OCI-LY1 (cell line): ENCODE data around the gene IL5RA.

Experiments used
- H2AFZ ChIP-seq: fragments of 200-600 bp; sonication (generic), shearing (Covaris generic); 2 replicates; pipeline ENCODE4 v1.6.0; 2014; ENCODE audit warnings: antibody characterized with exemption, mild to moderate bottlenecking, low read length
- H3F3A ChIP-seq: fragments of 200-600 bp; sonication (generic), shearing (Covaris generic); 2 replicates; pipeline ENCODE4 v1.6.0; 2014; ENCODE audit warnings: mild to moderate bottlenecking, antibody characterized with exemption, low read length, moderate library complexity; ENCODE audit not compliant: insufficient read depth
- H3K27ac ChIP-seq: fragments of 200-600 bp; sonication (generic); 2 replicates; pipeline ENCODE4 v1.5.1; 2014; ENCODE audit warnings: low read length, mixed run types, mild to moderate bottlenecking, low read depth; ENCODE audit not compliant: poor library complexity, severe bottlenecking
- H3K27me3 ChIP-seq: fragments of 200-600 bp; sonication (generic); 2 replicates; pipeline ENCODE4 v1.6.0; 2014; ENCODE audit warnings: antibody characterized with exemption, mild to moderate bottlenecking, low read length, moderate library complexity; ENCODE audit not compliant: insufficient read depth
- H3K36me3 ChIP-seq: fragments of 200-600 bp; sonication (generic); 2 replicates; pipeline ENCODE4 v1.6.1; 2014; ENCODE audit warnings: mild to moderate bottlenecking, antibody characterized with exemption, low read length, moderate library complexity, mixed read lengths; ENCODE audit not compliant: insufficient read depth
- H3K4me1 ChIP-seq: fragments of 200-600 bp; sonication (generic); 2 replicates; pipeline ENCODE4 v1.5.1; 2014; ENCODE audit warnings: mild to moderate bottlenecking, low read length, moderate library complexity; ENCODE audit not compliant: insufficient read depth, severe bottlenecking
- H3K4me2 ChIP-seq: fragments of 200-600 bp; sonication (generic), shearing (Covaris generic); 2 replicates; pipeline ENCODE4 v1.6.1; 2014; ENCODE audit warnings: low read length
- H3K4me3 ChIP-seq: fragments of 200-600 bp; sonication (generic); 2 replicates; pipeline ENCODE4 v1.5.1; 2014; ENCODE audit warnings: low read length, low read depth, mild to moderate bottlenecking, mixed read lengths; ENCODE audit not compliant: poor library complexity, severe bottlenecking
- H3K79me2 ChIP-seq: fragments of 200-600 bp; shearing (Covaris generic); 2 replicates; pipeline ENCODE4 v1.6.1; 2016; ENCODE audit warnings: mixed run types, low read length, mixed read lengths; ENCODE audit not compliant: insufficient read depth
- H3K9ac ChIP-seq: fragments of 200-600 bp; sonication (generic), shearing (Covaris generic); 2 replicates; pipeline ENCODE4 v1.6.1; 2014; ENCODE audit warnings: mild to moderate bottlenecking, low read length, mixed read lengths
- H3K9me2 ChIP-seq: fragments of 200-600 bp; sonication (generic), shearing (Covaris generic); 2 replicates; pipeline ENCODE4 v1.6.1; 2014; ENCODE audit warnings: low read depth, mild to moderate bottlenecking, low read length, mixed read lengths
- H3K9me3 ChIP-seq: fragments of 200-600 bp; shearing (Covaris generic); 2 replicates; pipeline ENCODE4 v1.6.1; 2014; ENCODE audit warnings: low read length, mixed read lengths
- H4K20me1 ChIP-seq: fragments of 200-600 bp; sonication (generic), shearing (Covaris generic); 2 replicates; pipeline ENCODE4 v1.6.0; 2016; ENCODE audit warnings: mild to moderate bottlenecking, low read length; ENCODE audit not compliant: insufficient read depth
- EZH2 ChIP-seq: fragments of 200-600 bp; sonication (generic), shearing (Covaris generic); IDR thresholded peaks from 2 replicates; pipeline ENCODE4 v1.8.0; 2017; ENCODE audit warnings: borderline replicate concordance, mixed run types, mild to moderate bottlenecking, antibody characterized with exemption, low read length, moderate library complexity, mixed read lengths
- TF ChIP-seq, protein P1 (sequence below): fragments of 200-600 bp; sonication (generic), shearing (Covaris generic); IDR thresholded peaks from 2 replicates; pipeline ENCODE4 v1.5.1; 2017; ENCODE audit warnings: mild to moderate bottlenecking, antibody characterized with exemption, low read length, moderate library complexity, mixed read lengths

The IL5RA gene

DNA sequence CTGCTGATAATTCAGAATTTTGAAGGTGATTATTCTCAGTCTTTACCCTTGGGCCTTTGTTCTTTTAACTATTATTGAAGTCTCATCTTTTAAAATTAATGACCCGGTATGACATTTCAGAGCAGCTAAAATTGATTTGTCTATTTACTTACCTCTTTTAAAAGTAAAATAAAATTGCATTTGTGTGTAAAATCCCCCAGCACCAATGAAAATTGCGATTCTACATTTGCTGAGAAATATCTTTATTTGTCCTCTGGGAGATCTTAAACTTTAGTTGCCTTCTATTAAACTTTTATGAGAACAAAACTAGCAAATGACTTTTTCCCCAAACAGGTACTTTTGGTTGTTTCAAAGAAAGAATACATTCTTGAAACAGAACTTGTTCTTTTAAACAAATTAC is 7.5 kb upstream of the IL5RA start:
- Histone ChIP-seq H3K27ac (no peak overlapping the region), H3K9me3 (no peaks in the 10 kb centered on the region)

DNA sequence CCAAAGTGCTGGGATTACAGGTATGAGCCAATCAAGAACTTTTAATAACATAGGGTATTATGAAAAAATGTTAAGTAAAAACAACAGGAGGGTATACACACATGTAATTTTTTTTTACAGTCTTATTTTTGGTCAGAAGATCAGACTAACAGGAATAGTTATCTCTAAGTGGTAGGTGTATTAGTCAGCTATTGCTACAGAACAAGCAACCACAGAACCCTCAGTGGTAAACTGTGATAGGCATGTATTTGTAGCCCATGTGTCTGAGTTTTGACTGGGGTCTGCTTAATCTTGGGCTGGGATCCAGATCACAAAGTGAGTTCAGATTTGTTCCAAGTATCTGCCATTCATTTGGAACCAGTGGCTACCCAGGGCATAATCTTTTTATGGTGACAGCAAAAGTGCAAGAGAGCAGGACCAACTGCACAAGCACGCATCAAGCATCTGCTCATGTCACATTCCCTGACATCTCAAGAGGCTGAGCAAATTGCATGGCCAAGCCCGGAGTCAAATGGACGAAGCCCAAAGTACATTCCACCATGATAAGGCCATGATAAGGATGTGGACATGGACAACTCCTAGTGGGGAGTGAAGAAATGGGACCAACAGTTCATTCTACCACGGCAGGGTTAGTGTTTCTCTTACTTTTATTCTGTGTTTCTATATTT is 3.0 kb upstream of the IL5RA start:
- no peaks in the 10 kb centered on the region for H3K27me3 ChIP-seq
- no peak overlapping the region for H2AFZ ChIP-seq
- no peak for TF ChIP-seq EZH2
- TF ChIP-seq, protein P1, sequence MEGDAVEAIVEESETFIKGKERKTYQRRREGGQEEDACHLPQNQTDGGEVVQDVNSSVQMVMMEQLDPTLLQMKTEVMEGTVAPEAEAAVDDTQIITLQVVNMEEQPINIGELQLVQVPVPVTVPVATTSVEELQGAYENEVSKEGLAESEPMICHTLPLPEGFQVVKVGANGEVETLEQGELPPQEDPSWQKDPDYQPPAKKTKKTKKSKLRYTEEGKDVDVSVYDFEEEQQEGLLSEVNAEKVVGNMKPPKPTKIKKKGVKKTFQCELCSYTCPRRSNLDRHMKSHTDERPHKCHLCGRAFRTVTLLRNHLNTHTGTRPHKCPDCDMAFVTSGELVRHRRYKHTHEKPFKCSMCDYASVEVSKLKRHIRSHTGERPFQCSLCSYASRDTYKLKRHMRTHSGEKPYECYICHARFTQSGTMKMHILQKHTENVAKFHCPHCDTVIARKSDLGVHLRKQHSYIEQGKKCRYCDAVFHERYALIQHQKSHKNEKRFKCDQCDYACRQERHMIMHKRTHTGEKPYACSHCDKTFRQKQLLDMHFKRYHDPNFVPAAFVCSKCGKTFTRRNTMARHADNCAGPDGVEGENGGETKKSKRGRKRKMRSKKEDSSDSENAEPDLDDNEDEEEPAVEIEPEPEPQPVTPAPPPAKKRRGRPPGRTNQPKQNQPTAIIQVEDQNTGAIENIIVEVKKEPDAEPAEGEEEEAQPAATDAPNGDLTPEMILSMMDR = no peak
- H3K4me1 ChIP-seq = no peaks in the 10 kb centered on the region
- H3K4me2 ChIP-seq = no peak overlapping the region
- no peaks in the 10 kb centered on the region for H3F3A ChIP-seq
- H3K36me3 ChIP-seq = no peaks in the 10 kb centered on the region
- no peak overlapping the region for H3K4me3 ChIP-seq
- H3K27ac ChIP-seq = no peak overlapping the region
- H3K9ac ChIP-seq = no peak overlapping the region
- H3K9me2 ChIP-seq = no peaks in the 10 kb centered on the region
- no peaks in the 10 kb centered on the region for H4K20me1 ChIP-seq
- no peaks in the 10 kb centered on the region for H3K79me2 ChIP-seq
- no peaks in the 10 kb centered on the region for H3K9me3 ChIP-seq

More for the DNA sequence above, 7.5 kb upstream of the IL5RA start:
- no peak for TF ChIP-seq EZH2
- TF ChIP-seq, protein P1 = no peak
- no peak overlapping the region for H3K4me2 ChIP-seq
- no peaks in the 10 kb centered on the region for H3F3A ChIP-seq
- no peaks in the 10 kb centered on the region for H4K20me1 ChIP-seq
- H3K79me2 ChIP-seq = no peaks in the 10 kb centered on the region
- no peak overlapping the region for H3K9ac ChIP-seq
- H3K4me3 ChIP-seq = no peak overlapping the region
- H3K27me3 ChIP-seq = no peaks in the 10 kb centered on the region
- H3K4me1 ChIP-seq = no peaks in the 10 kb centered on the region
- no peaks in the 10 kb centered on the region for H3K9me2 ChIP-seq
- no peaks in the 10 kb centered on the region for H3K36me3 ChIP-seq
- H2AFZ ChIP-seq = no peak overlapping the region

DNA sequence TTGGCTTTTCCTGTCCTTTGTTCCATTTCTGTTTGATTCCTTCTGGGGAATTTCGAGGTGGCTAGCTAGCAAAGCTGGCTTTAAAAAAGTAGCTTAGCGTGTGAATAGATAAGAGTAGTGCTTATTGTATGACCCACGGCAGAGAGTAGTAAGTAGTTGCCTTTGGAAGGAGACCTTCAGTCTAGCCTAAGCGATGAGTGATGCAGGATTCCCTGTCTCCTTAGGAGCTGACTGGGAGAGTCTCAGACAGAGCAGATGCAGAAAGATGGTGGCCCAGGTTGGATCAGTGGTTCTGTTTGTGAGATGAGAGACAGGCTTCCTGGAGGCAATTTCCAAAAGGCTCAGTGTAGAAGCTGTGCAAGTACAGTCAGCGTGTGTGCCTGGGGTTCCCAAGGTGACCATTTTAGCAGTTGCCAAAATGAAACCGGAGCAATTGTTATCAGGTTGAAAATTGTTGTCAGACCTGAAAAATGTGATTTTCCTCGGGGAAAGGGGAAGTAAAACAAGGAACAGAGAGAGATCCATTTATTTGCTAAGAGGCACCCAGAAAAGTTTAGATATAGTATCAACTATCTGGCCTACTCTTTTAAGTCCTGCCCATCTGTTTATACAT is 681 bp upstream of the IL5RA start:
- Histone ChIP-seq H3K36me3 (no peaks in the 10 kb centered on the region), H3K4me2 (no peak overlapping the region), H3K27me3 (no peaks in the 10 kb centered on the region), H3K79me2 (no peaks in the 10 kb centered on the region), H3K4me1 (no peaks in the 10 kb centered on the region), H3K9me2 (no peaks in the 10 kb centered on the region), H2AFZ (no peak overlapping the region), H3K9ac (no peak overlapping the region), H3K4me3 (no peak overlapping the region), H4K20me1 (no peaks in the 10 kb centered on the region), H3K9me3 (no peaks in the 10 kb centered on the region), H3K27ac (no peak overlapping the region), H3F3A (no peaks in the 10 kb centered on the region)
- TF ChIP-seq EZH2 = no peak
- TF ChIP-seq, protein P1 = no peak
